GM19324 (cell line): ENCODE measurements around the gene SLC25A21.

Experiments
- ATAC-seq: cut with Tn5 transposase; IDR thresholded peaks from one replicate; pipeline ENCODE4 v1.9.1; 2021; ENCODE audit warnings: mild to moderate bottlenecking, moderate library complexity; ENCODE audit not compliant: unreplicated experiment, low FRiP score

The SLC25A21 gene

DNA sequence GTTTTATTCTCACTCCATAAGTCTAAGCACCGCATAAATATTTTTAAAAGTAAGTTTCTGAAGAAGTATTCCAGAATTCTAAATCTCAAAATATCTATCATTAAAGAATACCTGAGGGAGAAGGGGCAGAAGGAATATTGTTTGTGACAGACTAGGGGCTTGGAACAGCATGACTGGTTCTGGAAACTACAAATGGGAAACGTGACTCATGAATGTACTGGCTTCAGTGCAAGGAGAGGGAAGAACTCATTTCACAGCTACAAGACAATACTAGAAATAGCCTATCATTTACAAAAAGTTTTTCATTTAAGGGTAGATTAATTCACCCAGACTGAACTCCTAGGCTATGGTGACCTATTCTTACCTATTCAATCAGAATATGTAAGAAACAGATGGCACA is 121.3 kb downstream of the SLC25A21 start:
- ATAC-seq, result no peak

GRCh38 chr14:37048666-37049071 is 123.7 kb downstream of the SLC25A21 start:
- no peak for ATAC-seq

GRCh38 chr14:37047996-37048395 is 124.4 kb downstream of the SLC25A21 start:
- no peak for ATAC-seq

DNA sequence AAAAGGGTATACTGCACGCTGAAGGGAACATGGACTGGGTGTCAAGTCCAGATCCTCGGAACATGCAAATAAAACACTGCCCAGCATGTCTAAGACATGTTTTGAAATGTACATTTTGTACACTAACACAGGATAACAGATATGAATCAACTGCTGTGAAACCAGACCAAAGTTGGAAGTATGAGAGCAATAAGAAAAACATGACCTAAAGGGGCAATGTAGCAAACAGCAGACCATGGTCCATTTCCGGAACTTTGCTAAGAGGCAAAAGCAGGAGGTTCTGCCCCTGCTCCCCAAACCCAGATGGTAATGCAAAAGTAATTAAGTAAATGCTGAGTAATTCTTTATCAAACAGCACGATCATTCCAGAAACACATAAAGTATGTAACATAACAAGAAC is 125.2 kb downstream of the SLC25A21 start:
- no peak for ATAC-seq

DNA sequence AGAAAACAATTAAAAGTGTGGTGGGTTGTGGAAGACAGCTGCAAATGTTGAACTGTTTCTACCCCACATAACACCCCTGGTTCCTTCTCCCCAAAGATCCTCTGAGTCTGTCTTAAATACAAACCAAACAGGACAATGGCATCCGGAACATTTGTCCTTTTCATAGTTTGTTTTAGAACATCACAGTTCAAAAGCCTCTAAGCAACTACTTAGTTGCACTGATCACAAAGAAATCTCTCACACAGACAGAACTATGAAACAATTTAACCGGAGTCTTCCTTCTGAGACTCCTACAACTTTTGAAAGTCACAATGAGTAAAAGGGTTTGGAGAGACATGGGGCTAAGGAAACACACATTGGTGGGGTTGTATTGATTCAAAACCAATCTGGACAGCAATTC is 125.6 kb downstream of the SLC25A21 start:
- no peak for ATAC-seq

DNA sequence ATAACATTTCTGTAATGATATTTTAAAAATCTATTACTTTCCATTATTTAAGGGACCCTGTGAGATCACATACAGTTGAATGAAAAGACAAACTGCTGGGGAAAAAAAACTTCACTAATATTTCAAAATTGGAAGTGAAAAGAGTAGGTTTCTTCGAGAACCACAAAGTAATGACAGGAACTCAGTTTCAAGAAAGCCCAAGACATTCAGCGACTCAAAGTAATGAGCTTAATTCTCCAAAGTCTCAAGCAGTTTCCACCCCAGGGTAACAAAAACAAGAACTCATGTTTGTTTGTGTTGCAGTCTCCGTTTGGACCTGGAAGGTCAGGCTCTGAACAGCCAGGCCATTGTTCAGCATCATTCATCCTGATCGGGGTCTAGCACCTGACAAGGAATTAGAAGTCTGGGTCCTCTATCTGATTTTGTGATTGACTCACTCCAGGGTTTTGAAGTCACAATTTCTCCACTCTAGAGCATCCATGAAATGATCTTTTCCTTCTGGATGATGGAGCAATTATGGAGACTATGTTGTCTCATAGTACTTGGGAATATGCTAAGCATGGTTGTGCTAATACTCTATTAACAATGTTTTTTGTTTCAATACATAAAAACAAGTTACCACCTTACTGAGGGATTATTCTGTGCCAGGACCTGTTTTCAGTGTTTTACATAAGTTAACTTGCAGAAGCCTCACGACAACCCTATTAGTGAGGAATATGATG is 126.9 kb downstream of the SLC25A21 start:
- no peak for ATAC-seq

DNA sequence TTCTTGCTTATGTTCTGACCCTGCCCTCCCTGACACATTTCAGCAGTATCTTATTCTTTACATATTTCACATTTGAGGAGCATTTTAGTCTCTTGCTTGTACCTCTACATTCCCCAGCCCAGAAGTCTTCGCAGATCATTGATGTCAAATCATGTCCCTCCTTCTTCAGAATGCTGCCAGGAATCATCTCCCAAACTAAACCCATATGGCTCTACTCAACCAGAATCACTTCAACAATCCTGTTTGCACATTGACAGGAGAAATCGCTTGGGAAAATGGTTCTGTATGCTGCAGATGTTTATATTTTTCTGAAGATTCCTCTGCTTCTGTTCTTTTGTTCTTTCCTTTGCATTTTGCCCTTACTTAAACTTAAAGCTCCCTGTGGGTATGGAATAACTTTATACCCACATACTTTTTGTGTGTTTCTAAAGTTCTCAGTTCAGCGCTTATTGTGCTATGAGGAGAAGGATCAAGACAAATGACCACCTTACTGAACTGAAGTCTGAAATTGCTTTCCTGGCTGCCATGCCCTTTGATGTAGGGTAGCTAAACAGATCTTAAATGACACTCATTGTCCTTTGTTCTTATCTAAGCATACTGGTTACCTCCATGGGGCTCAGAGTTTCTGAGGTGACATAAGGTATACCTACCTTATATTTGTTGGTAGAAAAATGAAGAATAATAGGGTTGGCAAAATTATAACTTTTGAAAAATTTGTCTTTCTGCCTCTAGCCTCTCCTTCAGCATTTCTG is 134.6 kb downstream of the SLC25A21 start:
- no peak for ATAC-seq

- no peak for ATAC-seq
These were observed 135.6 kb downstream of the SLC25A21 start for GRCh38 chr14:37036669-37037341.

GRCh38 chr14:37035401-37035800 is 137.0 kb downstream of the SLC25A21 start:
- no peak for ATAC-seq

GRCh38 chr14:37034410-37035285 is 137.8 kb downstream of the SLC25A21 start:
- ATAC-seq, result no peak

DNA sequence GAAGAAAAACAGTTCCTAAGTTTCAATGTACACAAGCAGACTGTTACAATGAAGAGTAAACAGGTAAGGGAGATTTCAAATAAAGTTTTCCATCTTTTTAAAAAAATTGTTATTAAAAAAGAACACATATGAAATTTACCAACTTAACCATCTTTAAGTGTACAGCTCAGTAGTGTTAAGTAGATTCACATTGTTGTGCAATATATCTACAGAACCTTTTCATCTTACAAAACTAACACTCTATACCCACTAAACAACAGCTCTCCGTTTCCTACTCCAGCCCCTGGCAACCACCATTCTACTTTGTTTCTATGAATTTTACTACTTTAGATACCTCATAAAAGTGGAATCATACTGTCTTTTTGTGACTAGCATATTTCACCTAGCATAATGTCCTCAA is 139.5 kb downstream of the SLC25A21 start:
- no peak for ATAC-seq

DNA sequence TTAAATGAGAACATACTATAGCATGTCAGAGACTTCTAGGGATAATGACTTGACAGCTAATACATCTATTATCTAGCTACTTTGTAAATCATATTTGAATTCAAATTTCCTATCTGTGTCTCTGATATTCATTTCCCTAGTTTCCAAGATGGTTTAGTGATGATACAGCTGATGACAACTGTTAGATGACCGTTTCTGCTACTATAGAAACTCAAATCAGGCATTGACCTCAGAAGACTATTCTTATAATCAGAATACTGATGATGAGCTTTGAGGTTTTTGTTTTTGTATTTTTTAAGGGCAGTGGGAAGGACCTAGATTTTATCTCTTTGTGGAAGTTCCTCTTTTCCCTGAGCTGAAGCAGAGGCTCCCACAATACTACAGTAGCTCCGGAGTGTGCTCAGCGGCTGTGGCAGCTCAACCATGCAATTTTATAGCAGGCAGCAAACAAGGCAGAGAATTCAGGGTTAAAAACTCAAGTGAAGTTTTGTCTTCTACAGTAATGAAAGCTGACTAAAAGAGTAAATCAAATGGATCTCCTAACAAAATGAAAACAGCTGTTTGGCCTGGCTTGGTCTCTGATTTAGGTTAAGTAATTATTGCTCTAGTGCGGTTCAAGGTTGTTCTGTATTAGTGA is 145.1 kb downstream of the SLC25A21 start:
- no peak for ATAC-seq

GRCh38 chr14:37023875-37024565 is 148.4 kb downstream of the SLC25A21 start:
- no peak for ATAC-seq

GRCh38 chr14:37021390-37021789 is 151.0 kb downstream of the SLC25A21 start:
- no peak for ATAC-seq

GRCh38 chr14:37019488-37019887 is 152.9 kb downstream of the SLC25A21 start:
- ATAC-seq, result no peak

DNA sequence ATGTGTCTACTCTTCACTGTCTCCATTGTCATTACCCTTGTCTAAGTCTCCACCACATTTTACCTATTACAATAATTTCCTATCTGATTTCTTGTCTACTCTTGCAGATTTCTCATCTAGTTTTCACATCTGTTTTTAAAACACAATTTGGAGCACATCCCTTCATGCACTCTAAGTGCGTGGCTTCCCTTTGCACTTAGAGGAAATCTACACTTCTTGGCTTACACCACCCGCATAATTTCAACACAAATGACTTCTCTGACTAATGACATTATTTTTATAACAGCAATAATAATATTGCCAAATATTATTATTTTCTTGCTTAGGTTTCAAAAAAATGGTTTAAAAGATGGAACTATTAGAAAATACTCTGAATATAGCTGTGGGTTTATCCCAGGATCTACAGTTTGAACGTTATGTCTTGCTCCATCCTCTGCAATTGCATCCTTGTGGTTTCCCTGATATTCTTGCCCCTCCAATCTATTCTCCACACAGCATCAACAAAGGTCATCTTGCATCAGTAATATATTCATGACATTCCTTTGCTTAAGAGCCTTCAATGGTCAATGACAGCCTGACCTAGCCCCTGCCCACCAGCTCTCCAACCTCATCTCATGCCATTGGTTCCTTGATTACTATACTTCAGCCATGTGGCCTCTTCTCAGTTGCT is 153.7 kb downstream of the SLC25A21 start:
- no peak for ATAC-seq

- no peak for ATAC-seq
These were observed 159.3 kb downstream of the SLC25A21 start for GRCh38 chr14:37013078-37013477.

GRCh38 chr14:36998686-36999085 is 173.7 kb downstream of the SLC25A21 start:
- no peak for ATAC-seq

DNA sequence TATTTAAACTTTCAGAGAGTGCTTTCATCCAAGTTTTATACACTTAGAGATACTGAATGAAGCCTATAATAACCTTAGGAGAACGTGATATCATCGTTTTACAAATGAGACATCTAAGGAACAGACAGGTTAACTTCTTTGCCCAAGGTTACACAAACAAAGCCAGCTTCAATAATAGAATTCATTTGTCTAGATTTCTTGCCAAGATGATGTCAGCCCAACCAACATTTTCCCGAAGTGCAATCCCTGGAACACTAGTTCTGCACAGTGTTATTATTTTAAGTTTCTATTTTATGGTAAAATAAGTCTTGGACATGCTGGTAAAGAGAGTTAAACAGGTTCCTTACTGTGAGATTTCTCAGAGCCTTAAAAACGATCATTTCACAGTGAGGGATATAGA is 174.6 kb downstream of the SLC25A21 start:
- ATAC-seq, result no peak
